GM12892 (cell line): ENCODE results near the gene HIVEP3.

ENCODE experiments used
- POLR2A ChIP-seq: IDR thresholded peaks from 2 replicates; pipeline ENCODE4 v1.6.1; 2011; ENCODE audit warnings: low read depth, low read length, control low read depth
- POLR2AphosphoS5 ChIP-seq: IDR thresholded peaks from 2 replicates; pipeline ENCODE4 v1.6.1; 2011; ENCODE audit warnings: low read depth, low read length, control low read depth

GRCh38 chr1:41805771-41806471, 112.8 kb downstream of the HIVEP3 start:
- no peak for TF ChIP-seq POLR2AphosphoS5
- no peak for TF ChIP-seq POLR2A
